ENCODE measurements around the gene CEP131.

DNA sequence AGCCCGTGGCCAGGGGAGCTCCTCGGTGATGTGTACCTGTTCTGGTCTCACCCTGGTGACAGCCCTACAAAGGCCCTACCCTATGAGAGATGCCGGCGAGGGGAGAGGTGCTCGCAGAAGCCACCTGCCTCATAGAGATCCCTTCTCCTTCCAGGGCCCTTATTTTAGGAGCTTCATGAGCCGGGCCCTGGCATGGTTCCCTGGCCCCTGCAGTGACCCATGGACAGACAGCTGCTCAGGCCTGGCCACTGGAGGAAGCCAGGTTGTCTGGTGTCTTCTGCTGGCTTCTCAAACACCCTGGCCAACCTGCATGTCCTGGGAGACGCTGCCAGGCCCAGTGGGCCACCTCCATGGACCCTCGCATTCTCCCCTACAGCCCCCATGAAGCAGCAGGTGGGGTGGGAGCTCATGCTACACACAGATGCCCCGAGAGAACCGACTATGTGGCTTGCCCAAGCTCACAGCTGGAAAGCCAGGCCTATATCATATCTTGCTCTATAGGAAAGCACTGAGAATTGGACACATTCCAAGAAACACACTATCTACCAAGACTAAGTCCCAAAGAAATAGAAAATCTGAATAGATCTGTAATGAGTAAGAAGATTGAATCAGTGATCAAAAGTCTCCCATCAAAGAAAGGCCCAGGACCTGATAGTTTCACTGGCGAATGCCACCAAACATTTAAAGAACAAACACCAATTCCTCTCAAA, 49.6 kb downstream of the CEP131 start:
- TF ChIP-seq, protein P1, sequence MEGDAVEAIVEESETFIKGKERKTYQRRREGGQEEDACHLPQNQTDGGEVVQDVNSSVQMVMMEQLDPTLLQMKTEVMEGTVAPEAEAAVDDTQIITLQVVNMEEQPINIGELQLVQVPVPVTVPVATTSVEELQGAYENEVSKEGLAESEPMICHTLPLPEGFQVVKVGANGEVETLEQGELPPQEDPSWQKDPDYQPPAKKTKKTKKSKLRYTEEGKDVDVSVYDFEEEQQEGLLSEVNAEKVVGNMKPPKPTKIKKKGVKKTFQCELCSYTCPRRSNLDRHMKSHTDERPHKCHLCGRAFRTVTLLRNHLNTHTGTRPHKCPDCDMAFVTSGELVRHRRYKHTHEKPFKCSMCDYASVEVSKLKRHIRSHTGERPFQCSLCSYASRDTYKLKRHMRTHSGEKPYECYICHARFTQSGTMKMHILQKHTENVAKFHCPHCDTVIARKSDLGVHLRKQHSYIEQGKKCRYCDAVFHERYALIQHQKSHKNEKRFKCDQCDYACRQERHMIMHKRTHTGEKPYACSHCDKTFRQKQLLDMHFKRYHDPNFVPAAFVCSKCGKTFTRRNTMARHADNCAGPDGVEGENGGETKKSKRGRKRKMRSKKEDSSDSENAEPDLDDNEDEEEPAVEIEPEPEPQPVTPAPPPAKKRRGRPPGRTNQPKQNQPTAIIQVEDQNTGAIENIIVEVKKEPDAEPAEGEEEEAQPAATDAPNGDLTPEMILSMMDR (IDR thresholded peaks at IDR 0.05; ENCODE audit: low read length) = no peak
- TF ChIP-seq EZH2 (optimal IDR thresholded peaks at IDR 0.05; ENCODE audit: low read depth, low read length) (no peak), EZH2phosphoT487 (IDR thresholded peaks at IDR 0.05; ENCODE audit: low read length) (no peak)
